HG03039 (cell line): ENCODE data around the gene CLIC5.

Experiments
- ATAC-seq: cut with Tn5 transposase; IDR thresholded peaks from one replicate; pipeline ENCODE4 v1.9.1; 2021; ENCODE audit warnings: mild to moderate bottlenecking, moderate library complexity; ENCODE audit not compliant: unreplicated experiment

The CLIC5 gene

DNA sequence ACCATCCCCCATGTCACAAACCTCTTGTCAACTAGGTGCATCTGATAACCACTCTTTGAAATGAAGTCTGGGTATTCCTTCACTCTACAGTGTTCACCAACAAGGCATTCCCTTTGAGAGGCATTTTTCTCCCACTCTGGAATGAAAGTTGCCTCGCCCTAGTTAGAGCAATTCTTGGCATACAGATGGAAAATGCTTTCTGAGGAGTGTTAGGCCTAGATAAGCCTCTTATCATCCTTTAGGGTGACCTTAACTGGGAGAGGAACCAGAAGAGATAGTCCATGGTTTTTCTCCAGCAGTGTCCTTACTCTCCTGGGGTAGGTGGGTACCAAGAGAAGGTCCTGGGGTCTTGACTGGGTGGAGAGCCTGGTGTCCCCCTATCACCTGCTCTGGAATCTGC lies 14.8 kb downstream of the CLIC5 start:
- no peak for ATAC-seq

DNA sequence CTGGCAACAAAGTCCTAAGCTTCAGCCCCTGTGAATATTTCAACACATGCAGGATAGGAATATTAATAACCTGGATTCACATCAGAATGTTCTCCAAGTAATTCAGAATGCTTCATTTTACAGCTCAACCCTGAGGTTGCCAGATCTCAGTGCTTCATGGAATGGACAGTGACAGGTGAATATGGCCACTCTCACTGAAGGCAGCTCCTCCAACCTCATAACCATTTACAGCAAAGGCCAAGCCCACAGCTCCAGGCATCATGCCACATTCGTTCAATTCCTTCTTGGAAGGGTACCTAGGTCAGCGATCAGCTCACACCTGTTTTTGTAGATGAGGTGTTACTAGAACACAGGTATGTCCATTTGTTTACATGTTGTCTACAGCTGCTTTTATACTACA lies 17.1 kb downstream of the CLIC5 start:
- no peak for ATAC-seq

DNA sequence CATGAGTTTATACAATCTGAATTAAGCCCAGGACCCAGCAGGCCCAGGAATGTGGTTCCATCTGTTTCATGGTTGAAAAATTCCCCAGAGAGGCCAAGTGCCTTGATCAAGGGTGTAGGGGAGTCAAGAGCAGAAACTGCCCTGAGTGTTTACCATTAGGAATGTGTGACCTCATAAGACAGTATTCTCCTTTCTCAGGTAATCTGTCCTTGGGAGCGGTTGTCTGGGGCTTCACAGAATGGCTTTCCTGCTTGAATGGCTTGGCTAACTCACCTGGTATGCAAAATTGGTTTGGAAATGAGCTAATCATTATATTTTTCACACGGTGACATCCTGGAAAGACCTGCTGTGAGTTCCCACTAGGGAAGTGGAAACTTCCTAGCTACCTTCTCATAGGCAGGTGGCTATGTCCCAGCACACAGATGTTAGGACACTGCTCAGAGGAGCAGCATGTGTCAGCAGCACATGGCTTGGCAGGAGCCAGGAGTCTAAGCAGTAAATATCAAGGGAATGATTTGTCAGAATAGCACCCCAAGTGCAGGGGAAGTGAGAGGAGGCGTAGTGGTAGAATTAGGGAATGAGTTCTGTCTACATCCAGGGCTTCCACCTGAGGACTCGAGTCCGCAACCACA lies 17.7 kb downstream of the CLIC5 start:
- no peak for ATAC-seq

DNA sequence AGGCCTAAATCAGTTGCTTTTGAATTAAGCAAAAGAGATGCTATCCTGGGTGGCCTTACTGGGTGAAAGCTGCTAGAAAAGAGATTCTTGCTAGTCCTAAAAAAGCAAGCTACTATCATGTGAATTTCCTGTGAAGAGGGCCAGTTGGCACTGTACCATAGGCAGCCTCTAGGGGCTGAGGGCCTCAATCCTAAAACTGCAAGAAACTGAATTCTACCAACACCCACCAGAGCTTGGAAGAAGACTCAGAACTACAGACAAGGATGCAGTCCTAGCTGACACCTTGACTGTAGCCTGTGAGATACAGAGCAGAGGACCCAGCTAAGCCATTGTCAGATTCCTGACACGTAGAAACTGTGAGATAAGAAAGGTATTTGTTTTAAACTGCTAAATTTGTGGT lies 24.5 kb downstream of the CLIC5 start:
- ATAC-seq = no peak

DNA sequence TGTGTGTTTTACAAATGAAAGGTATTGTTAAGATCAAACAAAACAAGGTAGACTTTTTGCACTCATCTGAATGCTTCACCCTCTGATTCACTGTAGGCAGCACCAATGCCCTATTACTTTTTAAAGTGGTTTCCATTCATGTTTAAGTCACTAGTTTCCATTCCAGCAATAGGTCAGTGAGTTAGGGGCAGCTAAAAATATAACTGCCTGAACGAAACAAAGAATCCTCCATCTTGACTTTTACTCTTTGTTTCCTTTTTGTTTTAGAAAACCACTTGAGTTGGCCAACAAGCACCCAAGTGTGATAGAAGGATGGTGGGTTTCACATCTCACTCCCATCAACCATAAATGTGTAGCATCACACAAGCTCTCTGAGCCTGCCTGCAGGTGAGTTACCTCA lies 25.5 kb downstream of the CLIC5 start:
- ATAC-seq = no peak

DNA sequence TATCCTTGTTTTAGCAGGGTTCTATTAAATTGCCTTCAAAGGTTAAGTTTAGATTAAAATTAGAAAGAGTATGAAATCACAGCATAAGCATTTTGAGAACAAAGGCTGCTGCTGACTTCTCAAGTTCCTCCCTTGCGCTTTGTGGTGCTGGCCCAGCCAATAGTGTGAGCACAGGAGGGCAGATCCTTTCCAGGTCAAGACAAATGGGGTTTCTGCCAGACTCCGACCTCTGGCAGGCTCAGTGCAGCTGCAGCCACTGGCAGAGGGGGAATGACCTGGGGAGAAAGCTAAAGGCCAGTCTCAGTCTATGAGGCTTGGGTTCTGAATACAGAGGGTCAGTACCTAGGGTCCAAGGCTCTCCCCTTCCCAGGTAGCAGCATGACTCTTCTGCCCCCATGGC lies 27.0 kb downstream of the CLIC5 start:
- no peak for ATAC-seq

DNA sequence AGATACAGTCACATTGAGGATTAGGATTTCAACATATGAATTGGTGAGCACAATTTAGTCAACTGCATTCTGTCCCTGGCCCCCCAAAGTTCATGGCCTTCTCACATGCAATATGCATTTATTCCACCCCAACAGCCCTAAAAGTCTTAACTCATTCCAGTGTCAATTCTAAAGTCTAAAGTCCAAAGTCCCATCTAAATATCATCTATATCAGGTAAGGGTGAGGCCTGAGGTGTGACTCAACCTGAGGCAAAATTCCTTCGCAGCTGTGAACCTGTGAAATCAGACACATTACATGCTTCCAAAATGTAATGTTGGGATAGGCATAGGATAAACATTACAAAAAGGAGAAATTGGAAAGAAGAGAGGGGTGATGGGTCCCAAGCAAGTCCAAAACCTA lies 27.8 kb downstream of the CLIC5 start:
- ATAC-seq = no peak

DNA sequence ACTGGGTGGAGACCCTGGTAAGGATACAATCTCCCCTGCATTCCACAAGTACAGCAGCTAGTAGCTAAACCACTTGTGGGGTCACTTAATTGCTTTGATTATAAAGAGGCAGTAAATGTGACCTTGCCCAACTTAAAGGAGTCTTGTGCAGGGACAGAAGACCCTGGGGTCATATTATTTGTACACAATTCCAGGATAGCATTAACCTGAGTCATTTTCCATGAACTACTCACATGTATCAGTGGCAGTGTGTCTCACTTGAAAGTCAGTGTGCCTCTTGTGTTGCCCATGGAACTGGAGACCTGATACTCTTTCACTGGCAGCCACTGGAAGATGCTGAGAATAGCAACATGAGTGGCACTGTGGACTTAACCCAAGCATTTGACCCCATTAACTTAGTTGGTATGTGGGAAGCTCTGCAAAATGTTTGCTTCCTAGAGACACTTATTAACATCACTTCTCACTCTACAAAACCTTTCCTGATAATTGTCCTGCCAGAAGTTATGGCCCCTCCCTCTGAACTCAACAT lies 28.9 kb downstream of the CLIC5 start:
- ATAC-seq = no peak

DNA sequence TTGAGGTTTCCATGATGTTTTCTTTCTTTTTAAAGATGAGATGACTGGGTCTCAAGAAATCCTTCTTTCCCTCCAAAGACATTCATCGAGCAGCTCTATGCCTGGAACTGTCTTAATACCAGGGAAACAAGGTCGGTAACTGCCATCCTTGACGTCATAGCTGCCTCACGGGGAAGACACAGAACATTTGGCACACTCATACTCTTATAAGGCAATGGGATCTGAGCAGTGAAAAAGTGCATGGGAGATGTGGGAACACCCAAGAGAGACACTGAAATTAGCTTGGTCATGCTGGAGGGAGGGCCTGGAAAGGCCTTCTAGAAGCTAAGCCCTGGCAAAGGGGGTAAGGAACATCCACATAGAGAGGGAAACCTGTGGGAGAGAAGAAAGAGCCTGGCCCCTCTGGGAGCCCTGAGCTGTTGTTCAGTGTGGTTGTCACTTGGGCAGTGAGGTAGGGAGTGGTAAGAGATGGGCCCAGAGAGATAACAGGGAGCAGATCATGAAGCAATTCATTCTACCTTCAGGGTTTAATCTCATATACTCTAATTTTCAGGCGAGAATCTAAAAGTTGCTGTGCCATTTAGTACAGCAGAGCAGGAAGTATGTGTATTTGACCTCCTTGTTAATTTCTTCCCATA lies 30.8 kb downstream of the CLIC5 start:
- no peak for ATAC-seq

DNA sequence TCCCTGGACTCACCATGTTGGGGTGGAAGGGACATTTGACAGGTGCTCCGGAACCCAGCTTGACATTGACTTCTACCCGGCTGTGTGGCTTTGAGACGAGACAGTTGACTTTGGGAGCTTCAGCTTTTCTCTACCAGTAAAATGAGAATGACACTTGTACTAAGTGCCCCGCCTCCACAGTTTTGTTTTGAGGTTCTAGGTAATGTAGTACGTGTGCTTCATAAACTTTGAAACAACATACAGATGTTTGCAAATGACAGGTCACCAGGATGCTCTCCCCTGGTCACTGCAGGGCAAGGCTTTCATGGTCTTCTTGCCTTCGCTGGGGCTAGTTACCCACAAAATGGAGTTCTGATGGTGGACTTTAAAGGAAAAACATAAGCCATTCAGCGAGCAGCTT lies 31.3 kb downstream of the CLIC5 start:
- ATAC-seq = no peak

DNA sequence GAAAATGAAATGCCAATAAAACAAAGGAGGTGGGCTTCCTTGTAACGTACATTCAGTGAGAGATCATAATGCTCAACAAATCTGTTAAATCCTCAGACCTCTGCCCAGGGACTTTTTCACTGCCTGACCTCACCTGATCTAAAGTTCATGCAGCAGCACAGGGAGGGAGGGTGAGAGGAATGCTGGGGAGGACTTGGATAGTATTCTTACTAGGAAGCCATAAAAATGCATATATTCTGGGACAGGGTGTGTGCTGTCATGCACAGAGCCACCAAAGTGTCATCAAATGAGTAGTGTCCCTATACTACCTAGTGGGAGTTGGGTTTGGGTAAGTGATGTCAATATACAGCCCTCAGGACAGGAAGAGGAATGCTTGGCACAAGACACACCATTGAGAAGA lies 32.6 kb downstream of the CLIC5 start:
- ATAC-seq = no peak

DNA sequence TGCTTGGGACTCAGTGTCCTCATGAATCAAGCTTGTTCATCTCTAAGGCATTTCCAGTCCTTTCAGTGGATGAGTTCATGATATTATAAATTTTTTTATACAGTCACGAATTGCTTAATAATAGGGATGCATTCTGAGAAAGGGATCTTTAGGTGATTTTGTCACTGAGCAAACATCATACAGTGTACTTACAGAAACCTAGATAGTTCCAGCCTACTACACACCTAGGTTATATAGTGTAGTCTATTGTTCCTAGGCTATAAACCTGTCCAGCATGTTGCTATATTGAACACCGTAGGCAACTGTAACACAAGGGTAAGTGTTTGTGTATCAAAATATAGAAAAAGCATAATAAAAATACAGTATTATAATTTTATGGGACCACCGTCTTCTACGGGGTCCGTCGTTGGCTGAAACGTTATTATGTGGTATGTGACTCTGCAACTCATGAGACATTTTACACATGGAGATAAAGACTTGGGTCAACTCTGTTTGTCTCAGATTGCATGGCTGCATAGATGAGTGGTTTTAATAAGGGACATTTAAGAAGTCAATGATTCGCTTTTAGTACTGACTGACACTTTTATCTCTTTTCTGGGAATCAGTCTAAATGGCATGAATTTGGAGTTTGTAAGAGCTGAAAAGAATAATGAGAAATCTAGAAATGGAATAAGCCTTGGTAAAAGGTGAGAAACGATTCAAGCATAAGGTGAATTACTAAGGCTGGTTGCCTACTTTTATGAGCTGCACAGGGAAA lies 33.2 kb downstream of the CLIC5 start:
- ATAC-seq = no peak

DNA sequence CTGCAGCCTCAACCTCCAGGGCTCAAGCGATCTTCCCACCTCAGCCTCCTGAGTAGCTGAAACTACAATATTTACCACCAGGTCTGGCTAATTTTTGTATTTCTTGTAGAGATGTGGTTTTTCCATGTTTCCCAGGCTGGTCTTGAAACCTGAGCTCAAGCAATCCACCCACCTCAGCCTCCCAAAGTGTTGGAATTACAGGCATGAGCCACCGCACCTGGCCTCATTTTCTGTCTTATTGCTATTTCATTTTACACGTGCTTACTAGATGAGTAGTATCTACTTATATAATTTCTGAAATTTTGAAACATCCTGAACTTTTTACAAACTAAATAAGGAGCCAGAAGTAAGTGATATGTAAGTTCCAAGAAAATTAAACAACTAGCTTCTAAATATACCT lies 34.6 kb downstream of the CLIC5 start:
- no peak for ATAC-seq

DNA sequence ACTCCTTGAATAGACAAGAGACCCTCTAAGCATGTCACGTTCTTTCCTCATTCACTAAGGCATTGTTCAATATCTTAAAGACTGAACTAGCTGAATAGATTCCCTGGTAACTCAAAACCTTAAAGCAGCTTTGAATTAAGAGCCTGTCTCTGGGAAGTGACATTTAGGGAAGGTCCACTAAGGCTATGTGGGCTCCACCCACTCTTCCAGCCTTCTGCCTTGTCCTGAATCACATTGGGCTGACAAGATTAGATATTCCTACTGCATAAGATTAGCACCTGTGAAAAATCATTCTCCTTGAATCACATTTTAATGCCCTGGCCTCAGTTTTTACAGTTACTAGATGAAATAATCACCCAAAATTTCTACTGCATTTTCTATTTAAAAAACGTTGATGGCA lies 36.3 kb downstream of the CLIC5 start:
- no peak for ATAC-seq

DNA sequence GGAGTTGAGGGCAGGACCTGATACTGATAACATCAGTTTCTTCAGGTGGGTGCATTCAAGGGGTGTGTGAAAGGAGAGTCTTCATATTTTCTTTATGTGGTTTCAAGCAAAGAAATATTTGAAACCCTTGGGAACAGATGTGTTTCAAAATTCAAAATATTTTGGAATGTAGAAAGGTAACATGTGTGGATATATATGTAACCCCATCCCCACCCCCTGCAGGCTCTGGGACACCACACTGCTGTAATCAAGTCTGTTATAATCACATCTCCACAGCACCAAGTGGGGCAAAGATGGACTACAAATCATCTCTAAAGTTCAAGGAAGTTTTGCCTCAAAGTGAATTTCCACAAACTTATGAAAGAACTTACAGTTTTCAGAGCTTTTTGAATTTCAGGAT lies 41.1 kb downstream of the CLIC5 start:
- no peak for ATAC-seq

DNA sequence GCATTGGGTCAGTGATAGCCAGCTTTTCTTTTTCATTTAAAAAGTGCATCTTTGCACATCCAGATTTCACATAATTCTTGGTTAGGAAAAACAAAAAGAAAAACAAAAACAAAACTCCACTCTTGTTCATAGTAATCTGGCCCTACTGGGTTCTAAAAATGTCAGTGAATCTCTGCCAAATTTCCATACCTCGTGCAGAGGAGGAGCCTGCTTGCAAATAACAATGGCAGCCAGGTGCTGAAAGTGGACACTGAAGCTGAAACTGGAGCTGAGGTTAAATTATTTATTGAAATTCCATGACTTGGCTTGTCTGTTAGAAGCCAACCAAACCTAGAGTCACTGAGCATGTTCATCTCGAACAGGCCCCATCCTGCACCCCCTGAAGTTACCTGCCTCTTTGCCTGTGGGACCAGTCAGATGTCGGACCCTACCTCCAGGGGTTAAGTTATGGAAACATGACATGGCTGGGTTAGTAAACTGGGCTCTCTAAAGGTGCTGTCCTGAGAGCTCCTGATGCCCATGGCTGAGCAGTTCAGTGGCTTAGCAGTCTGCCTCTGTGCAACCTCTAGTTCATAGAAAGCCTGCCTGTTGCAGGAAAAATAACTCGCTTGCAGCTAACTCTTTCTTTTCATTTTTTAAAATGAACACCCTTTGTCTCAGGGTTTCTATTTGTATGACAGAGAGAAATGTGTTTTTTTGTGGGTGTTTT lies 42.7 kb downstream of the CLIC5 start:
- ATAC-seq = no peak

DNA sequence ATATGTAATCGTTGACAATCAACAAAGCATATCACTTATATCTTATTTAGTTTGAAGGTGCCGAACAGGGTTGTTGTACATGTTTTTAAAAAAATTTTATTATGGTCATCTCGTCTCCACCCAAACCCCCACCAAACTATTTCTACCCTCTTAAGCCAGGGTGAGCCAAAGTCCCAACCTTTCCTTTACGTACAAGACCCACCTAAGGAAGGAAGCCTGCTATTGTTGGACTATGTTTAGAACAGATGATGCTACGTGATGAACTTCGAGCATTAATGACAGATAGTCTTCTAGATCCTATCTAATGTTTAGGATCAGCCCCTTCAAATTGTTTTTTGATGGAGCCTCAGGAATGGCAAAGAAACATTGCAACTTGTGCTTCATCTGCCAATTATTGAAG lies 44.4 kb downstream of the CLIC5 start:
- no peak for ATAC-seq

DNA sequence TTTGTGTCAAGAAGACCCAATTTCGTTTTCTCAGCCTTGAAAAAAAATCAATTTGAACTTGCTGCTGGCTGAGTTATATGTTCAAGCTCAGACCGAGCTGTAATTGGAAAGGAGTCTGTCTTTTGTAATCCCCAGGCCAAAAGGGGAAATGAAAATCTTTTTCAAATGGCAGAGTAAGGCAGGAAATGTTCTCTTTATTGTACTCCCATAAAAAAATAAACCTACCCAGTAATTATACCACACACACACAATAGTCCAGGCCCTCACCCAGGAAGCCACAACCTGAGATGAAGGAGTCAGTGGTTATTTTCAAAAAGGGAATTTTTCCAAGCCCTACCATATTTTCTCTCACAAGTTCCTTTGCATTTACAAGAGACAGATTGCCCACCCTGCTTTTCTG lies 45.3 kb downstream of the CLIC5 start:
- ATAC-seq = no peak

DNA sequence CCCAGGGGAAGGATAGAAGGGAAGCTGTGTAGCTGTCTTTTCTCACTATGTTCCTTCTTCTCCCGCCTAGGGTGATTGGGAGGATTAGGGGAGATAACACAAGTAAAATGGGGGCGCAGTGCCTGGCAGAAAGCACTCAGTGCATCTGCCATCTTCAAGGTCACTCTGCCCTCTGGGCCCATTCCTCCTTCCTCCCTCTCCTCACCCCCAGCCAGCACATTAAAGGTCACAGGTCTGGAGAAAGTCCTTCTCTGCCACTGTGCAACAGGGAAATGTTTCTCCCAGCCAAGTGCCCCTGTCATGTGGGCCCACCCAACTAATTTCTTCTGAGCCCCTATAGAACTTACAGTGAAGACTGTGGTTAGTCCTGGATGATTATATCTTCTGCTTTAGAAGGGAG lies 45.8 kb downstream of the CLIC5 start:
- no peak for ATAC-seq

DNA sequence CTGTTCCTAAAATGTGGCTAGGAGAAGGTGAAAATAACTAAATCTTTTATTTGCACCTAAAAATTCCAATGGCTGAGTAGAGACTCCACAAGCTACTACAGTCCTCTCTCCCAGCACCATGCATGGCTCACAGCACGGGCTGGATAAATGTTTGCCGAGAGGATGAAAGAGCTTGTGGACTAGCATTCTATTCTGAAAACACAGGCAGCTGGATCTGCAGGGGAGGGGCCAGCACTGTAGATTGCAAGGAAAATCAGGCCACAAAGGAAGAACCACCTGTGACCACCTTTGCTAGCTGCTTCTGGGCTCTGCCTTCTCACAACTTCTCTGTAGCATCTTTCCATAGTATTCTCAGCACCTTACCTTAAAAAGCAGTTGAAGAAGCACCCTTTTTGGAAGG lies 46.6 kb downstream of the CLIC5 start:
- ATAC-seq = no peak

DNA sequence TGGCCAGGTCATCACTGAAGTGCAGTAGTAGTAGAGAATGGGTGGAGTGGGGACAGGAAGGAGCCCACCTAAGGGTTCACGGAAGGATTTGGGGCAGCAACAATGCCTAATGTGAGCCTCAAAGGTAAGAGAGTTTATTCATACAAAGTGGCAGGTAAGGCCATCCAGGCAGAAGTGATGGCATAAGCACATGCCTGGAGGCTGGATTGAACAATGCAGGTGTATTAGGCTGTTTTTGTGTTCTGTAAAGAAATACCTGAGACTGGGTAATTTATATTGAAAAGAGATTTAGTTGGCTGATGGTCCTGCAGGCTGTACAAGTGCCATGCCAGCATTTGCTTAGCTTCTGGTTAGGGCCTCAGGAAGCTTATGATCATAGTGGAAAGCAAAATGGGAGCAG lies 48.3 kb downstream of the CLIC5 start:
- no peak for ATAC-seq

DNA sequence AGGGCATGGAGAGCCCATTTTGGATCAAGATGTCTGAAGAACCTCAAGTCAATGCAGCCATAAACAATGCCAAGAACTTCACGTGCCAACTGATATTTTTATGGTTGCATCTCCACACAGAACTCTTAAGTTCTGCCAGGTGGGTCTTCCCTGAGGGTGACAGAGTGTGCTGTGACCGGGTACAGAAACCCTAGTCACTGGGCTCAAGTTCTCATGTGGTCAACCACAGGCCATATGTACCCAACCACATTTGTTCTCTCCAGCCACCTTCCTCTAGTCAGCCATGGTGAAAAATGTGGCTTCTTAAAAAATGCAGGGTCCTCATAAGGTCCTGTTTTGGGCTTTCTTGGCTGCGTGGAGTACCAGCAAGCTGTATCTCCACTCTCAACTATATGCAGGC lies 48.9 kb downstream of the CLIC5 start:
- no peak for ATAC-seq
